Hepatocyte (in vitro differentiated cells): ENCODE measurements around the gene COL2A1.

Experiments used
- EZH2 ChIP-seq: fragments of 200-600 bp; sonication (generic); IDR thresholded peaks from 2 replicates; pipeline ENCODE4 v1.6.1; 2016; ENCODE audit warnings: antibody characterized with exemption, mild to moderate bottlenecking, borderline replicate concordance
- TF ChIP-seq, protein P1 (sequence below): fragments of 200-600 bp; sonication (generic); IDR thresholded peaks from 2 replicates; pipeline ENCODE4 v1.5.1; 2016; ENCODE audit warnings: antibody characterized with exemption, mild to moderate bottlenecking; ENCODE audit not compliant: poor library complexity

- TF ChIP-seq, protein P1, sequence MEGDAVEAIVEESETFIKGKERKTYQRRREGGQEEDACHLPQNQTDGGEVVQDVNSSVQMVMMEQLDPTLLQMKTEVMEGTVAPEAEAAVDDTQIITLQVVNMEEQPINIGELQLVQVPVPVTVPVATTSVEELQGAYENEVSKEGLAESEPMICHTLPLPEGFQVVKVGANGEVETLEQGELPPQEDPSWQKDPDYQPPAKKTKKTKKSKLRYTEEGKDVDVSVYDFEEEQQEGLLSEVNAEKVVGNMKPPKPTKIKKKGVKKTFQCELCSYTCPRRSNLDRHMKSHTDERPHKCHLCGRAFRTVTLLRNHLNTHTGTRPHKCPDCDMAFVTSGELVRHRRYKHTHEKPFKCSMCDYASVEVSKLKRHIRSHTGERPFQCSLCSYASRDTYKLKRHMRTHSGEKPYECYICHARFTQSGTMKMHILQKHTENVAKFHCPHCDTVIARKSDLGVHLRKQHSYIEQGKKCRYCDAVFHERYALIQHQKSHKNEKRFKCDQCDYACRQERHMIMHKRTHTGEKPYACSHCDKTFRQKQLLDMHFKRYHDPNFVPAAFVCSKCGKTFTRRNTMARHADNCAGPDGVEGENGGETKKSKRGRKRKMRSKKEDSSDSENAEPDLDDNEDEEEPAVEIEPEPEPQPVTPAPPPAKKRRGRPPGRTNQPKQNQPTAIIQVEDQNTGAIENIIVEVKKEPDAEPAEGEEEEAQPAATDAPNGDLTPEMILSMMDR: no peak
- TF ChIP-seq EZH2: no peak
Observed at GRCh38 chr12:47988073-47989022, 15.9 kb downstream of the COL2A1 start.
